GM23338 (cell line): Measurements from ENCODE around the gene GCK. TPM values are rescaled to one million over a fixed set of nuclear protein-coding genes. Genes with fewer than 3 reads are reported as not detected.

ENCODE experiments used
- ATAC-seq: fragments of 200-7000 bp; cut with Tn5 transposase; 3 replicates; pipeline ENCODE4 v1.9.1; 2020
- DNase-seq: peaks from one replicate; pipeline ENCODE4 v3.0.0-alpha.2; 2015; ENCODE audit warnings: low spot score
- H2AFZ ChIP-seq: fragments of 200-600 bp; sonication (generic); 2 replicates; pipeline ENCODE4 v1.8.0; 2016; ENCODE audit warnings: antibody characterized with exemption, mild to moderate bottlenecking, moderate library complexity
- H3F3A ChIP-seq: fragments of 200-600 bp; sonication (generic); replicated peaks from 2 replicates; pipeline ENCODE4 v1.8.0; 2017; ENCODE audit warnings: antibody characterized with exemption, mixed run types, low read depth
- H3K27ac ChIP-seq: fragments of 200-600 bp; sonication (generic); 2 replicates; pipeline ENCODE4 v1.6.1; 2016; ENCODE audit warnings: low read depth
- H3K27me3 ChIP-seq: fragments of 200-600 bp; sonication (generic); 2 replicates; pipeline ENCODE4 v1.8.0; 2016; ENCODE audit warnings: mild to moderate bottlenecking, mixed run types, moderate library complexity; ENCODE audit not compliant: insufficient read depth
- H3K36me3 ChIP-seq: fragments of 200-600 bp; sonication (generic); 2 replicates; pipeline ENCODE4 v1.8.0; 2016; ENCODE audit warnings: mild to moderate bottlenecking; ENCODE audit not compliant: insufficient read depth
- H3K4me1 ChIP-seq: fragments of 200-600 bp; sonication (generic); 2 replicates; pipeline ENCODE4 v1.8.0; 2016; ENCODE audit warnings: mild to moderate bottlenecking, moderate library complexity; ENCODE audit not compliant: insufficient read depth
- H3K4me2 ChIP-seq: fragments of 200-600 bp; sonication (generic); 2 replicates; pipeline ENCODE4 v1.7.1; 2017; ENCODE audit warnings: mixed run types
- H3K4me3 ChIP-seq: fragments of 200-600 bp; sonication (generic); 2 replicates; pipeline ENCODE4 v1.6.1; 2016; ENCODE audit warnings: mixed run types
- H3K79me2 ChIP-seq: fragments of 200-600 bp; sonication (generic); replicated peaks from 2 replicates; pipeline ENCODE4 v1.8.0; 2017; ENCODE audit warnings: mild to moderate bottlenecking; ENCODE audit not compliant: insufficient read depth
- H3K9me2 ChIP-seq: fragments of 200-600 bp; sonication (generic); 2 replicates; pipeline ENCODE4 v1.8.0; 2017; ENCODE audit not compliant: insufficient read depth
- H4K20me1 ChIP-seq: fragments of 200-600 bp; sonication (generic); replicated peaks from 2 replicates; pipeline ENCODE4 v1.8.0; 2017; ENCODE audit warnings: mild to moderate bottlenecking; ENCODE audit not compliant: insufficient read depth
- H3K27ac Mint-ChIP-seq: 2 replicates; pipeline ENCODE4 v1.8.0; 2020; ENCODE audit warnings: inconsistent platforms, mild to moderate bottlenecking, moderate library complexity, mixed read lengths
- H3K27me3 Mint-ChIP-seq: 3 replicates; pipeline ENCODE4 v1.8.0; 2022; ENCODE audit warnings: low read depth, mild to moderate bottlenecking, moderate library complexity, mixed read lengths, inconsistent platforms; ENCODE audit not compliant: insufficient read depth, poor library complexity
- H3K36me3 Mint-ChIP-seq: 3 replicates; pipeline ENCODE4 v1.8.0; 2021; ENCODE audit warnings: low read depth, mild to moderate bottlenecking, inconsistent platforms, moderate library complexity, mixed read lengths
- H3K4me1 Mint-ChIP-seq: 3 replicates; pipeline ENCODE4 v1.8.0; 2020; ENCODE audit warnings: mild to moderate bottlenecking, inconsistent platforms, mixed read lengths
- H3K4me3 Mint-ChIP-seq: 3 replicates; pipeline ENCODE4 v1.8.0; 2021; ENCODE audit warnings: moderate library complexity, mild to moderate bottlenecking, inconsistent platforms, mixed read lengths
- H3K9me3 Mint-ChIP-seq: 3 replicates; pipeline ENCODE4 v1.8.0; 2020; ENCODE audit warnings: moderate library complexity, mild to moderate bottlenecking, inconsistent platforms, mixed read lengths
- CREB1 ChIP-seq: fragments of 250-450 bp; sonication (Bioruptor Pico); IDR thresholded peaks from 2 replicates; pipeline ENCODE4 v1.5.0; 2020; ENCODE audit warnings: low read depth, mild to moderate bottlenecking, moderate library complexity
- EZH2 ChIP-seq: fragments of 200-600 bp; sonication (generic); IDR thresholded peaks from one replicate; pipeline ENCODE4 v1.8.0; 2017; ENCODE audit warnings: antibody characterized with exemption, mild to moderate bottlenecking, low read depth; ENCODE audit not compliant: unreplicated experiment
- EZH2phosphoT487 ChIP-seq: fragments of 200-600 bp; sonication (generic); IDR thresholded peaks from one replicate; pipeline ENCODE4 v1.8.1; 2018; ENCODE audit warnings: antibody characterized with exemption; ENCODE audit not compliant: unreplicated experiment
- JUNB ChIP-seq: IDR thresholded peaks from one replicate; pipeline ENCODE4 v1.6.1; 2016; ENCODE audit warnings: antibody characterized with exemption; ENCODE audit not compliant: unreplicated experiment
- NANOG ChIP-seq: IDR thresholded peaks from 2 replicates; pipeline ENCODE4 v1.6.1; 2016; ENCODE audit warnings: antibody characterized with exemption, borderline replicate concordance
- POLR2AphosphoS5 ChIP-seq: IDR thresholded peaks from 2 replicates; pipeline ENCODE4 v1.6.1; 2016; ENCODE audit warnings: antibody characterized with exemption, low read depth
- STAT1 ChIP-seq: IDR thresholded peaks from one replicate; pipeline ENCODE4 v1.6.1; 2016; ENCODE audit warnings: antibody characterized with exemption; ENCODE audit not compliant: unreplicated experiment
- ZNF114 ChIP-seq: fragments of 250-450 bp; sonication (Bioruptor Pico); IDR thresholded peaks from 2 replicates; pipeline ENCODE4 v1.5.0; 2020; ENCODE audit warnings: mild to moderate bottlenecking, moderate library complexity
- ZNF331 ChIP-seq: fragments of 250-450 bp; sonication (Bioruptor Pico); IDR thresholded peaks from 2 replicates; pipeline ENCODE4 v1.5.0; 2020; ENCODE audit warnings: low read depth, mild to moderate bottlenecking, moderate library complexity
- polyA plus RNA-seq: library from polyadenylated mRNA; unstranded; fragments of >200 nt; fragmentation: Nextera tagmentation; extraction: Ambion mirVana; gene quantifications from 2 replicates; pipeline ENCODE4 v1.2.1, GENCODE V29; 2016
- total RNA-seq: library from RNA; depleted of rRNA; stranded (reverse); fragments of >200 nt; shearing (Covaris generic); gene quantifications from 2 replicates; pipeline ENCODE4 v1.2.3, GENCODE V29; 2014
- TF ChIP-seq, protein P1 (sequence below), 2 experiments: fragments of 200-600 bp in 1 of 2; sonication (generic) in 1 of 2; conservative IDR thresholded peaks; 2 replicates each; pipeline versions ENCODE4 v1.5.1 to v1.6.1; 2016 to 2017; ENCODE audit warnings: antibody characterized with exemption in 2 of 2, low read depth in 2 of 2, mild to moderate bottlenecking in 2 of 2, moderate library complexity in 1 of 2
- TF ChIP-seq, protein P2 (sequence below): IDR thresholded peaks from one replicate; pipeline ENCODE4 v1.6.1; 2018; ENCODE audit warnings: antibody characterized with exemption; ENCODE audit not compliant: unreplicated experiment
- TF ChIP-seq, protein P3 (sequence below): IDR thresholded peaks from 2 replicates; pipeline ENCODE4 v1.6.1; 2016; ENCODE audit warnings: antibody characterized with exemption
- TF ChIP-seq, protein P4 (sequence below): fragments of 250-450 bp; sonication (Bioruptor Pico); IDR thresholded peaks from 2 replicates; pipeline ENCODE4 v1.5.0; 2020; ENCODE audit warnings: mild to moderate bottlenecking, moderate library complexity

Gene GCK
- total and polyA plus RNA-seq, 2 experiments from 2014 or later: 6.1 to 7.3 TPM

DNA sequence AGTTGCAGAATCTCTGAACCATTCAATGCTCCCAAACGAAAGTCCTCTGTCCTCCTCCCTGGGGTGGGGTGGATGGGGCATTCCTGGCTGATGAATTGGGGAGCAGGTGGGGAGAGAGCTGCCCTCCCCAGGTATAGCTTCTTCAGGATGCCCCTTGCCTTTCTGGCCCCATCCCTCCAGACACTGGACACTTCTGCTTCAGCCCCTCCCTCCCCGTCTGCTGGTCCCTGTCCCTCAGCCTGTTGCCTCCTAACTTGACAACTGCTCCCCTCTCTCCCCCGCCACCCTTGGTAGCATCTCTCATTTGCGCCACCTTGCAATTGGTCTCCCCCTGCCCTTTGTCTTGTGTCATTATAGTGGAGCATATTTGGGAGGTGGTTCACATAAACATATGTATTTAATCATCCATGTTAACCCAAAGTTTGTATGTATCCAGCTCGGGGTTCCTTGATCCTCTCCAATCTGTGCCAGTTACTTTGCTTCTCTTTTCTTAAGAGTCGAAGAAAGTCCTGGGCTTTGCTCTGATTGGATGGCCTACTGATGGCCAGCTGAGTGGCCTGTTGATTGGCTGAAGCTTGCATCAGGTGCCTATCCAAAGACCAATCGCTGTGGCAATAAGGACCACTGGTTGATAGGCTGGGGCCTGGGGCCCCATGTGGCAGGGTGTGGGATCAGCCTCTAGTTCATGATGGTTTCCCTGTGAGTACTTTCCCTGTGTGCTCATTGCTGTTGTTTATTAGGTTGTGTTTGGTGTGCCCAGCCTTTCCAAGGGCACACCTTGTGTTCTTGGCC, 4.0 kb upstream of the GCK start:
- Mint-ChIP-seq H3K4me3 (no peak overlapping the region), H3K27me3 (peaks cover 8% of the 10 kb centered on the region), H3K9me3 (no peaks in the 10 kb centered on the region), H3K36me3 (no peaks in the 10 kb centered on the region; the same call in 2 of the 3 replicates), H3K4me1 (peaks cover 12% of the 10 kb centered on the region), H3K27ac (no peak overlapping the region; the same call in 1 of the 2 replicates)
- H3F3A ChIP-seq: no peaks in the 10 kb centered on the region
- H3K27me3 ChIP-seq: peaks cover 7% of the 10 kb centered on the region; the same call in 1 of the 2 replicates
- no peaks in the 10 kb centered on the region for H3K4me1 ChIP-seq
- H3K79me2 ChIP-seq: no peaks in the 10 kb centered on the region
- ATAC-seq: peak; percentile 53
- no peak overlapping the region for H3K4me2 ChIP-seq
- no peak overlapping the region for H2AFZ ChIP-seq
- H3K27ac ChIP-seq: no peak overlapping the region
- no peak for TF ChIP-seq POLR2AphosphoS5
- TF ChIP-seq, protein P1, sequence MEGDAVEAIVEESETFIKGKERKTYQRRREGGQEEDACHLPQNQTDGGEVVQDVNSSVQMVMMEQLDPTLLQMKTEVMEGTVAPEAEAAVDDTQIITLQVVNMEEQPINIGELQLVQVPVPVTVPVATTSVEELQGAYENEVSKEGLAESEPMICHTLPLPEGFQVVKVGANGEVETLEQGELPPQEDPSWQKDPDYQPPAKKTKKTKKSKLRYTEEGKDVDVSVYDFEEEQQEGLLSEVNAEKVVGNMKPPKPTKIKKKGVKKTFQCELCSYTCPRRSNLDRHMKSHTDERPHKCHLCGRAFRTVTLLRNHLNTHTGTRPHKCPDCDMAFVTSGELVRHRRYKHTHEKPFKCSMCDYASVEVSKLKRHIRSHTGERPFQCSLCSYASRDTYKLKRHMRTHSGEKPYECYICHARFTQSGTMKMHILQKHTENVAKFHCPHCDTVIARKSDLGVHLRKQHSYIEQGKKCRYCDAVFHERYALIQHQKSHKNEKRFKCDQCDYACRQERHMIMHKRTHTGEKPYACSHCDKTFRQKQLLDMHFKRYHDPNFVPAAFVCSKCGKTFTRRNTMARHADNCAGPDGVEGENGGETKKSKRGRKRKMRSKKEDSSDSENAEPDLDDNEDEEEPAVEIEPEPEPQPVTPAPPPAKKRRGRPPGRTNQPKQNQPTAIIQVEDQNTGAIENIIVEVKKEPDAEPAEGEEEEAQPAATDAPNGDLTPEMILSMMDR (conservative IDR thresholded peaks at IDR 0.05; ENCODE audit: low read depth in 2 of 2): no peak
- no peak for TF ChIP-seq JUNB
- TF ChIP-seq ZNF114 (CRISPR knock-in tag): no peak
- TF ChIP-seq CREB1: no peak
- TF ChIP-seq, protein P2, sequence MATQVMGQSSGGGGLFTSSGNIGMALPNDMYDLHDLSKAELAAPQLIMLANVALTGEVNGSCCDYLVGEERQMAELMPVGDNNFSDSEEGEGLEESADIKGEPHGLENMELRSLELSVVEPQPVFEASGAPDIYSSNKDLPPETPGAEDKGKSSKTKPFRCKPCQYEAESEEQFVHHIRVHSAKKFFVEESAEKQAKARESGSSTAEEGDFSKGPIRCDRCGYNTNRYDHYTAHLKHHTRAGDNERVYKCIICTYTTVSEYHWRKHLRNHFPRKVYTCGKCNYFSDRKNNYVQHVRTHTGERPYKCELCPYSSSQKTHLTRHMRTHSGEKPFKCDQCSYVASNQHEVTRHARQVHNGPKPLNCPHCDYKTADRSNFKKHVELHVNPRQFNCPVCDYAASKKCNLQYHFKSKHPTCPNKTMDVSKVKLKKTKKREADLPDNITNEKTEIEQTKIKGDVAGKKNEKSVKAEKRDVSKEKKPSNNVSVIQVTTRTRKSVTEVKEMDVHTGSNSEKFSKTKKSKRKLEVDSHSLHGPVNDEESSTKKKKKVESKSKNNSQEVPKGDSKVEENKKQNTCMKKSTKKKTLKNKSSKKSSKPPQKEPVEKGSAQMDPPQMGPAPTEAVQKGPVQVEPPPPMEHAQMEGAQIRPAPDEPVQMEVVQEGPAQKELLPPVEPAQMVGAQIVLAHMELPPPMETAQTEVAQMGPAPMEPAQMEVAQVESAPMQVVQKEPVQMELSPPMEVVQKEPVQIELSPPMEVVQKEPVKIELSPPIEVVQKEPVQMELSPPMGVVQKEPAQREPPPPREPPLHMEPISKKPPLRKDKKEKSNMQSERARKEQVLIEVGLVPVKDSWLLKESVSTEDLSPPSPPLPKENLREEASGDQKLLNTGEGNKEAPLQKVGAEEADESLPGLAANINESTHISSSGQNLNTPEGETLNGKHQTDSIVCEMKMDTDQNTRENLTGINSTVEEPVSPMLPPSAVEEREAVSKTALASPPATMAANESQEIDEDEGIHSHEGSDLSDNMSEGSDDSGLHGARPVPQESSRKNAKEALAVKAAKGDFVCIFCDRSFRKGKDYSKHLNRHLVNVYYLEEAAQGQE: no peak
- TF ChIP-seq, protein P3, sequence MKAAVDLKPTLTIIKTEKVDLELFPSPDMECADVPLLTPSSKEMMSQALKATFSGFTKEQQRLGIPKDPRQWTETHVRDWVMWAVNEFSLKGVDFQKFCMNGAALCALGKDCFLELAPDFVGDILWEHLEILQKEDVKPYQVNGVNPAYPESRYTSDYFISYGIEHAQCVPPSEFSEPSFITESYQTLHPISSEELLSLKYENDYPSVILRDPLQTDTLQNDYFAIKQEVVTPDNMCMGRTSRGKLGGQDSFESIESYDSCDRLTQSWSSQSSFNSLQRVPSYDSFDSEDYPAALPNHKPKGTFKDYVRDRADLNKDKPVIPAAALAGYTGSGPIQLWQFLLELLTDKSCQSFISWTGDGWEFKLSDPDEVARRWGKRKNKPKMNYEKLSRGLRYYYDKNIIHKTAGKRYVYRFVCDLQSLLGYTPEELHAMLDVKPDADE: no peak
- TF ChIP-seq, protein P4, sequence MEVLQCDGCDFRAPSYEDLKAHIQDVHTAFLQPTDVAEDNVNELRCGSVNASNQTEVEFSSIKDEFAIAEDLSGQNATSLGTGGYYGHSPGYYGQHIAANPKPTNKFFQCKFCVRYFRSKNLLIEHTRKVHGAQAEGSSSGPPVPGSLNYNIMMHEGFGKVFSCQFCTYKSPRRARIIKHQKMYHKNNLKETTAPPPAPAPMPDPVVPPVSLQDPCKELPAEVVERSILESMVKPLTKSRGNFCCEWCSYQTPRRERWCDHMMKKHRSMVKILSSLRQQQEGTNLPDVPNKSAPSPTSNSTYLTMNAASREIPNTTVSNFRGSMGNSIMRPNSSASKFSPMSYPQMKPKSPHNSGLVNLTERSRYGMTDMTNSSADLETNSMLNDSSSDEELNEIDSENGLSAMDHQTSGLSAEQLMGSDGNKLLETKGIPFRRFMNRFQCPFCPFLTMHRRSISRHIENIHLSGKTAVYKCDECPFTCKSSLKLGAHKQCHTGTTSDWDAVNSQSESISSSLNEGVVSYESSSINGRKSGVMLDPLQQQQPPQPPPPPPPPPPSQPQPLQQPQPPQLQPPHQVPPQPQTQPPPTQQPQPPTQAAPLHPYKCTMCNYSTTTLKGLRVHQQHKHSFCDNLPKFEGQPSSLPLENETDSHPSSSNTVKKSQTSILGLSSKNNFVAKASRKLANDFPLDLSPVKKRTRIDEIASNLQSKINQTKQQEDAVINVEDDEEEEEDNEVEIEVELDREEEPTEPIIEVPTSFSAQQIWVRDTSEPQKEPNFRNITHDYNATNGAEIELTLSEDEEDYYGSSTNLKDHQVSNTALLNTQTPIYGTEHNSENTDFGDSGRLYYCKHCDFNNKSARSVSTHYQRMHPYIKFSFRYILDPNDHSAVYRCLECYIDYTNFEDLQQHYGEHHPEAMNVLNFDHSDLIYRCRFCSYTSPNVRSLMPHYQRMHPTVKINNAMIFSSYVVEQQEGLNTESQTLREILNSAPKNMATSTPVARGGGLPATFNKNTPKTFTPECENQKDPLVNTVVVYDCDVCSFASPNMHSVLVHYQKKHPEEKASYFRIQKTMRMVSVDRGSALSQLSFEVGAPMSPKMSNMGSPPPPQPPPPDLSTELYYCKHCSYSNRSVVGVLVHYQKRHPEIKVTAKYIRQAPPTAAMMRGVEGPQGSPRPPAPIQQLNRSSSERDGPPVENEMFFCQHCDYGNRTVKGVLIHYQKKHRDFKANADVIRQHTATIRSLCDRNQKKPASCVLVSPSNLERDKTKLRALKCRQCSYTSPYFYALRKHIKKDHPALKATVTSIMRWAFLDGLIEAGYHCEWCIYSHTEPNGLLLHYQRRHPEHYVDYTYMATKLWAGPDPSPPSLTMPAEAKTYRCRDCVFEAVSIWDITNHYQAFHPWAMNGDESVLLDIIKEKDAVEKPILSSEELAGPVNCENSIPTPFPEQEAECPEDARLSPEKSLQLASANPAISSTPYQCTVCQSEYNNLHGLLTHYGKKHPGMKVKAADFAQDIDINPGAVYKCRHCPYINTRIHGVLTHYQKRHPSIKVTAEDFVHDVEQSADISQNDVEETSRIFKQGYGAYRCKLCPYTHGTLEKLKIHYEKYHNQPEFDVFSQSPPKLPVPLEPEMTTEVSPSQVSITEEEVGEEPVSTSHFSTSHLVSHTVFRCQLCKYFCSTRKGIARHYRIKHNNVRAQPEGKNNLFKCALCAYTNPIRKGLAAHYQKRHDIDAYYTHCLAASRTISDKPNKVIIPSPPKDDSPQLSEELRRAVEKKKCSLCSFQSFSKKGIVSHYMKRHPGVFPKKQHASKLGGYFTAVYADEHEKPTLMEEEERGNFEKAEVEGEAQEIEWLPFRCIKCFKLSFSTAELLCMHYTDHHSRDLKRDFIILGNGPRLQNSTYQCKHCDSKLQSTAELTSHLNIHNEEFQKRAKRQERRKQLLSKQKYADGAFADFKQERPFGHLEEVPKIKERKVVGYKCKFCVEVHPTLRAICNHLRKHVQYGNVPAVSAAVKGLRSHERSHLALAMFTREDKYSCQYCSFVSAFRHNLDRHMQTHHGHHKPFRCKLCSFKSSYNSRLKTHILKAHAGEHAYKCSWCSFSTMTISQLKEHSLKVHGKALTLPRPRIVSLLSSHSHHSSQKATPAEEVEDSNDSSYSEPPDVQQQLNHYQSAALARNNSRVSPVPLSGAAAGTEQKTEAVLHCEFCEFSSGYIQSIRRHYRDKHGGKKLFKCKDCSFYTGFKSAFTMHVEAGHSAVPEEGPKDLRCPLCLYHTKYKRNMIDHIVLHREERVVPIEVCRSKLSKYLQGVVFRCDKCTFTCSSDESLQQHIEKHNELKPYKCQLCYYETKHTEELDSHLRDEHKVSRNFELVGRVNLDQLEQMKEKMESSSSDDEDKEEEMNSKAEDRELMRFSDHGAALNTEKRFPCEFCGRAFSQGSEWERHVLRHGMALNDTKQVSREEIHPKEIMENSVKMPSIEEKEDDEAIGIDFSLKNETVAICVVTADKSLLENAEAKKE (CRISPR knock-in tag): no peak
- TF ChIP-seq EZH2: no peak
- TF ChIP-seq EZH2phosphoT487: no peak
- no peak for TF ChIP-seq NANOG
- no peak for TF ChIP-seq ZNF331 (CRISPR knock-in tag)
- no peak for TF ChIP-seq STAT1
- no peaks in the 10 kb centered on the region for H4K20me1 ChIP-seq
- no peaks in the 10 kb centered on the region; the same call in 1 of the 2 replicates for H3K9me2 ChIP-seq
- no peak overlapping the region for H3K4me3 ChIP-seq
- DNase-seq: peak; percentile 38
- H3K36me3 ChIP-seq: no peaks in the 10 kb centered on the region
